Endothelial cell (in vitro differentiated cells): ENCODE results near the gene TFRC. TPM values are rescaled to one million over a fixed set of nuclear protein-coding genes. Genes with fewer than 3 reads are reported as not detected.
"Not testable (repeated sequence)": the region's sequence is repeated elsewhere in the genome, so short reads cannot be mapped to it uniquely, and the experiment has no call there.

Experiments
- DNase-seq: peaks from one replicate; pipeline ENCODE4 v3.0.0; 2021; ENCODE audit warnings: low spot score
- H3K27ac Mint-ChIP-seq: one replicate; pipeline ENCODE4 v1.8.0; 2021; ENCODE audit warnings: mixed read lengths, inconsistent platforms; ENCODE audit not compliant: unreplicated experiment
- H3K27me3 Mint-ChIP-seq: one replicate; pipeline ENCODE4 v1.8.0; 2021; ENCODE audit warnings: mild to moderate bottlenecking, moderate library complexity, mixed read lengths, inconsistent platforms; ENCODE audit not compliant: unreplicated experiment
- H3K36me3 Mint-ChIP-seq: one replicate; pipeline ENCODE4 v1.8.0; 2021; ENCODE audit warnings: mild to moderate bottlenecking, low read depth, mixed read lengths, inconsistent platforms; ENCODE audit not compliant: unreplicated experiment
- H3K4me1 Mint-ChIP-seq: one replicate; pipeline ENCODE4 v1.8.0; 2021; ENCODE audit warnings: mild to moderate bottlenecking, mixed read lengths, inconsistent platforms; ENCODE audit not compliant: unreplicated experiment
- H3K4me3 Mint-ChIP-seq: one replicate; pipeline ENCODE4 v1.8.0; 2021; ENCODE audit warnings: mild to moderate bottlenecking, mixed read lengths, inconsistent platforms; ENCODE audit not compliant: unreplicated experiment
- H3K9me3 Mint-ChIP-seq: one replicate; pipeline ENCODE4 v1.8.0; 2021; ENCODE audit warnings: mixed read lengths, inconsistent platforms; ENCODE audit not compliant: unreplicated experiment
- total RNA-seq: library from RNA; stranded (reverse); fragmentation: NEBNext Ultra II Directional; extraction: Animal tissue kit (Norgen Biotek cat#: 25700); gene quantifications from one replicate; pipeline ENCODE4 v1.2.1, GENCODE V29; 2021; ENCODE audit not compliant: unreplicated experiment
- TF ChIP-seq, protein P1 (sequence below): fragments of 200-600 bp; sonication (generic); IDR thresholded peaks from one replicate; pipeline ENCODE4 v1.5.0; 2021; ENCODE audit warnings: antibody characterized with exemption; ENCODE audit not compliant: unreplicated experiment

TFRC gene
- total RNA-seq, 1 donor from 2014 or later: 23.5 TPM

- no peak overlapping the region for H3K27ac Mint-ChIP-seq
- H3K27me3 Mint-ChIP-seq: peaks cover 3% of the 10 kb centered on the region
- DNase-seq: no peak
- H3K4me1 Mint-ChIP-seq: peaks cover 8% of the 10 kb centered on the region
- TF ChIP-seq, protein P1, sequence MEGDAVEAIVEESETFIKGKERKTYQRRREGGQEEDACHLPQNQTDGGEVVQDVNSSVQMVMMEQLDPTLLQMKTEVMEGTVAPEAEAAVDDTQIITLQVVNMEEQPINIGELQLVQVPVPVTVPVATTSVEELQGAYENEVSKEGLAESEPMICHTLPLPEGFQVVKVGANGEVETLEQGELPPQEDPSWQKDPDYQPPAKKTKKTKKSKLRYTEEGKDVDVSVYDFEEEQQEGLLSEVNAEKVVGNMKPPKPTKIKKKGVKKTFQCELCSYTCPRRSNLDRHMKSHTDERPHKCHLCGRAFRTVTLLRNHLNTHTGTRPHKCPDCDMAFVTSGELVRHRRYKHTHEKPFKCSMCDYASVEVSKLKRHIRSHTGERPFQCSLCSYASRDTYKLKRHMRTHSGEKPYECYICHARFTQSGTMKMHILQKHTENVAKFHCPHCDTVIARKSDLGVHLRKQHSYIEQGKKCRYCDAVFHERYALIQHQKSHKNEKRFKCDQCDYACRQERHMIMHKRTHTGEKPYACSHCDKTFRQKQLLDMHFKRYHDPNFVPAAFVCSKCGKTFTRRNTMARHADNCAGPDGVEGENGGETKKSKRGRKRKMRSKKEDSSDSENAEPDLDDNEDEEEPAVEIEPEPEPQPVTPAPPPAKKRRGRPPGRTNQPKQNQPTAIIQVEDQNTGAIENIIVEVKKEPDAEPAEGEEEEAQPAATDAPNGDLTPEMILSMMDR: no peak
- H3K36me3 Mint-ChIP-seq: no peaks in the 10 kb centered on the region
- no peaks in the 10 kb centered on the region for H3K9me3 Mint-ChIP-seq
- H3K4me3 Mint-ChIP-seq: peak overlapping the region; percentile 87
Measured at GRCh38 chr3:196082619-196082971, 705 bp upstream of the TFRC start.

DNA sequence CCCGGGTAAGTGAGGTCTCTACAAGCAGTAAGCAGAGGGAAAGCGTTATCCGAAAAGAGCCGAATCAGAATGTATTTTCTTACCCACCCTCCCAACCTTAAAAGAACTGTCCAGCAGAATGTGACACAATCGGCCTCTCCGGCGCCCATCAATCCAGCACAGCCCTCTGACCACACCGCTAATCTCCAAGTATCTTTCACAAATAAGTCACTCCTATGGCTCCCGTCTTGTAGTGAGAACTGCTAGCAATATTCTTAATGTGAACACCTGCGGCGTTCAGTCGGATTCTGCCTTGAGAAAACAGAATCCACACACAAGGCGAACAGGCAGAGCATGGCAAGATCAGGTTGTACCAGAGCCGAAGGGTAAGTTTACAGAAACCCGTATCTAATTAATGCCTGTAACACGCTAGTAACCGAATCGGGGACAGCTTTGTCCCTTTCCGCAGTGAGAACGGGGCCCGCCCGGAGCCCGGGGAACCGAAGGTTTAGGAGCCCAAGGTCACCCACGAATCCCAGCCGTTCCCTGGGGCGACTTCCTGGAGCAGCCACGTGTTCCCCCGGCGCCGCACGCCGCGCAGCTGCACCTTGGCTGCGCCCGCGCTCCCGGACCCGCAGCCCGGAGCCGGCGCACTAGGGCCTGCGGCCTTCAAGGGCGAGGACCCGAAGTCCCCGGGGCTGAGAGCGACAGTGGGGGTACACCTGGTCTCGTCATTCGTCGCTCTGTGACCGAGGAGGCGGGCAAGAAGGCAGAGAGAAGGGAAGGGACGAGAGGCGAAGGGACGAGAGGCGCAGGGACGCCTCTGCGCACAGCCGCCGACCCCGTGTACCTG is 672 bp downstream of the TFRC start:
- Mint-ChIP-seq H3K9me3 (no peaks in the 10 kb centered on the region), H3K4me3 (peak overlapping the region; percentile 98), H3K36me3 (no peaks in the 10 kb centered on the region), H3K27ac (no peak overlapping the region), H3K4me1 (peaks cover 8% of the 10 kb centered on the region), H3K27me3 (peaks cover 3% of the 10 kb centered on the region)
- TF ChIP-seq, protein P1: no peak
- DNase-seq: peak; percentile 49

- H3K4me3 Mint-ChIP-seq: peak overlapping the region; percentile 98
- H3K9me3 Mint-ChIP-seq, H3K27ac Mint-ChIP-seq, H3K27me3 Mint-ChIP-seq, H3K36me3 Mint-ChIP-seq, H3K4me1 Mint-ChIP-seq, DNase-seq: not testable (repeated sequence)
Measured at GRCh38 chr3:196080101-196080846, 1.6 kb downstream of the TFRC start.

DNA sequence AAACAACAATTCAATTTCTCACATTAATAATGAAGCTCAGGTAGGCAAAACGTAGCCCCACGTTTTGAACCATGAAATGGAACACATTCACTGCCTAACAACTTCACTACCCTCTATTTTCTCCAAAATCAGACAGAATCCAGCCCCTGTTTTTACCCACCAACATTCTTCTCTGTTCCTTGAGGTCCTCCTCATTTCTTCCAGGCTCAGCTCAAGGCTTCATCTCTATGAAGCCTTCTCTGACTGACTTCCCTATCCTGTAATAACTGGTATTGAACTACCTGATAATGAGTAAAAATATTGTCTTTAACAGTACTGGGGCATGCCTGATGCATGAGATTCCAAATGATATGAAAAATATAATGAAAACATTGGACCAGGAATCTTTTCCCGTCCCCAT is 2.2 kb downstream of the TFRC start:
- H3K9me3 Mint-ChIP-seq: no peaks in the 10 kb centered on the region
- H3K36me3 Mint-ChIP-seq: no peaks in the 10 kb centered on the region
- peaks cover 8% of the 10 kb centered on the region for H3K4me1 Mint-ChIP-seq
- TF ChIP-seq, protein P1: no peak
- H3K4me3 Mint-ChIP-seq: no peak overlapping the region
- H3K27me3 Mint-ChIP-seq: peaks cover 3% of the 10 kb centered on the region
- DNase-seq: no peak
- H3K27ac Mint-ChIP-seq: no peak overlapping the region

DNA sequence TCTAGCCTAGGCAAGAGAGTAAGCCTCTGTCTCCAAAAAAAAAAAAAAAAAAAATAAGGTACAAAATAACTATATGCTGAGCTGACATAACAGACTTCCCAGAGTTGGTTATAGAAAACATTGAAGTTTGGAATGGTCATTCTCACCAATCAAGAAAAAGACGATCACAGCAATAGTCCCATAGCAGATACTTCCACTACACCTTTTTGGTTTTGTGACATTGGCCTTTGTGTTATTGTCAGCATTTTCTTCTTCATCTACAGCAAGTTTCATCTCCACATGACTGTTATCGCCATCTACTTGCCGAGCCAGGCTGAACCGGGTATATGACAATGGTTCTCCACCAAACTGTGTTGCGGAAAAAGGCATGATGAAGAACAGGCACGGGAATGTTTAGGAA is 6.9 kb downstream of the TFRC start:
- DNase-seq: no peak
- Mint-ChIP-seq H3K9me3 (no peaks in the 10 kb centered on the region), H3K4me3 (no peak overlapping the region), H3K36me3 (peaks cover 3% of the 10 kb centered on the region), H3K27me3 (no peaks in the 10 kb centered on the region), H3K27ac (no peak overlapping the region), H3K4me1 (no peaks in the 10 kb centered on the region)
- TF ChIP-seq, protein P1: no peak
